ENCODE data around the gene LRIT1.

LRIT1 gene

DNA sequence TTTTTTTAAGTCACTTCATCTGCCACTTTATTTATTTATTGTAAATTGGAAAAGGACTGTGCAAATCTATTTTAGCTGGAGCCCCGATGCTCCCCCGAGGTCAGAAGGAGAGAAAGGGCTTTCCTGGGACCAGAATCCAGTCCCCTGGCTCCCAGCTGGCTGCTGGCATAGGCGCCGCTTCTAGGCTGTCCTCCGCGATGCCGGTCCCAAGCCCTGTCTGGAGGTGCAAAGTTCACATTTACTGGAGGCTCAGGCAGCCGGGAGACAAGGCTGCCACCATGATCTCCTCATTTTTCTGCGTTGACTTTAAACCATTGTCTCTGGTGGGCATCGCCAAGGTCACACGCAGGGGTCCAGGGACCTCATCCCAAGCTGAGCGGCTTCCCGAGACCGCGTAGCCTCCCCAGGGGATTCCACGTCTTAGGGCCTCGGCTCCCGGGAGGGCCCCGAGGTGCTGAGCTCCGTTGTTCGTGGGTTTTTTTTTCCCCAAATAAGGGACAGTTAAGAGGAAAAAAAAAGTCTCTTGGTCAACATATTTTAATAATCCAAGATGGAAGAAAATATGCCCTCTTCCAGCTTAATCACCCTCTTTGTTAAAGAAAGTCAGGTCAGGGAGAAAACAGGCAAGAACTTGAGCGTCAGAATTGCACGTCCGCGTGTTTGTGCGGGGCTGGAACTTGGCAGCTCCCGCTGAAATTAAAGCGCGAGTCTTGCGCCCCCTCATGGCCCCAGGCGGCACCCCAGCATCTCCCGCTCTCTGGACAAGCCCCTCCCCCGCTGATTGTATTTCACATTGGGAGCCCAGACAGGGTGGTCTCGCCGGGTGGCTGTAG, 15.4 kb upstream of the LRIT1 start:
- TF ChIP-seq, protein P1, sequence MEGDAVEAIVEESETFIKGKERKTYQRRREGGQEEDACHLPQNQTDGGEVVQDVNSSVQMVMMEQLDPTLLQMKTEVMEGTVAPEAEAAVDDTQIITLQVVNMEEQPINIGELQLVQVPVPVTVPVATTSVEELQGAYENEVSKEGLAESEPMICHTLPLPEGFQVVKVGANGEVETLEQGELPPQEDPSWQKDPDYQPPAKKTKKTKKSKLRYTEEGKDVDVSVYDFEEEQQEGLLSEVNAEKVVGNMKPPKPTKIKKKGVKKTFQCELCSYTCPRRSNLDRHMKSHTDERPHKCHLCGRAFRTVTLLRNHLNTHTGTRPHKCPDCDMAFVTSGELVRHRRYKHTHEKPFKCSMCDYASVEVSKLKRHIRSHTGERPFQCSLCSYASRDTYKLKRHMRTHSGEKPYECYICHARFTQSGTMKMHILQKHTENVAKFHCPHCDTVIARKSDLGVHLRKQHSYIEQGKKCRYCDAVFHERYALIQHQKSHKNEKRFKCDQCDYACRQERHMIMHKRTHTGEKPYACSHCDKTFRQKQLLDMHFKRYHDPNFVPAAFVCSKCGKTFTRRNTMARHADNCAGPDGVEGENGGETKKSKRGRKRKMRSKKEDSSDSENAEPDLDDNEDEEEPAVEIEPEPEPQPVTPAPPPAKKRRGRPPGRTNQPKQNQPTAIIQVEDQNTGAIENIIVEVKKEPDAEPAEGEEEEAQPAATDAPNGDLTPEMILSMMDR (IDR thresholded peaks at IDR 0.05; ENCODE audit: poor library complexity, severe bottlenecking), result peak; percentile 22
- Histone ChIP-seq H3K27ac (ENCODE audit: poor library complexity, severe bottlenecking) (no peak overlapping the region), H3K4me3 (ENCODE audit: severe bottlenecking) (no peak overlapping the region), H3K9me3 (ENCODE audit: severe bottlenecking) (no peaks in the 10 kb centered on the region), H3K4me1 (ENCODE audit: insufficient read depth, poor library complexity, severe bottlenecking) (no peaks in the 10 kb centered on the region), H3K27me3 (ENCODE audit: insufficient read depth, poor library complexity, severe bottlenecking) (no peaks in the 10 kb centered on the region), H3K36me3 (ENCODE audit: low read depth) (no peaks in the 10 kb centered on the region)
- no peak for DNase-seq (ENCODE audit: low spot score)
- ATAC-seq (ENCODE audit: low read depth), result peak; percentile 21; the same call in 1 of the 3 replicates

- Histone ChIP-seq H3K27ac (ENCODE audit: poor library complexity, severe bottlenecking) (no peak overlapping the region), H3K4me3 (ENCODE audit: severe bottlenecking) (no peak overlapping the region), H3K9me3 (ENCODE audit: severe bottlenecking) (no peaks in the 10 kb centered on the region), H3K36me3 (ENCODE audit: low read depth) (no peaks in the 10 kb centered on the region), H3K27me3 (ENCODE audit: insufficient read depth, poor library complexity, severe bottlenecking) (no peaks in the 10 kb centered on the region), H3K4me1 (ENCODE audit: insufficient read depth, poor library complexity, severe bottlenecking) (no peaks in the 10 kb centered on the region)
- ATAC-seq (ENCODE audit: low read depth) (no peak), DNase-seq (ENCODE audit: low spot score) (no peak)
- TF ChIP-seq, protein P1 (IDR thresholded peaks at IDR 0.05; ENCODE audit: poor library complexity, severe bottlenecking), result no peak
Measured at GRCh38 chr10:84254552-84255478, 13.5 kb upstream of the LRIT1 start.

GRCh38 chr10:84248794-84249193, 7.4 kb upstream of the LRIT1 start:
- DNase-seq (ENCODE audit: low spot score), result no peak
- H3K4me3 ChIP-seq (ENCODE audit: severe bottlenecking), result no peak overlapping the region
- TF ChIP-seq, protein P1 (IDR thresholded peaks at IDR 0.05; ENCODE audit: poor library complexity, severe bottlenecking), result no peak
- H3K9me3 ChIP-seq (ENCODE audit: severe bottlenecking), result no peaks in the 10 kb centered on the region
- H3K27ac ChIP-seq (ENCODE audit: poor library complexity, severe bottlenecking), result no peak overlapping the region
- no peak for ATAC-seq (ENCODE audit: low read depth)
- H3K4me1 ChIP-seq (ENCODE audit: insufficient read depth, poor library complexity, severe bottlenecking), result no peaks in the 10 kb centered on the region
- H3K36me3 ChIP-seq (ENCODE audit: low read depth), result no peaks in the 10 kb centered on the region
- H3K27me3 ChIP-seq (ENCODE audit: insufficient read depth, poor library complexity, severe bottlenecking), result no peaks in the 10 kb centered on the region

GRCh38 chr10:84247496-84247895, 6.2 kb upstream of the LRIT1 start:
- H3K4me3 ChIP-seq (ENCODE audit: severe bottlenecking), result no peak overlapping the region
- ATAC-seq (ENCODE audit: low read depth) (no peak), DNase-seq (ENCODE audit: low spot score) (no peak)
- no peaks in the 10 kb centered on the region for H3K36me3 ChIP-seq (ENCODE audit: low read depth)
- H3K4me1 ChIP-seq (ENCODE audit: insufficient read depth, poor library complexity, severe bottlenecking), result no peaks in the 10 kb centered on the region
- no peak overlapping the region for H3K27ac ChIP-seq (ENCODE audit: poor library complexity, severe bottlenecking)
- H3K27me3 ChIP-seq (ENCODE audit: insufficient read depth, poor library complexity, severe bottlenecking), result no peaks in the 10 kb centered on the region
- TF ChIP-seq, protein P1 (IDR thresholded peaks at IDR 0.05; ENCODE audit: poor library complexity, severe bottlenecking), result no peak
- no peaks in the 10 kb centered on the region for H3K9me3 ChIP-seq (ENCODE audit: severe bottlenecking)
